IMR-90 (cell line): ENCODE data around the gene PLSCR3. TPM values are rescaled to one million over a fixed set of nuclear protein-coding genes. Genes with fewer than 3 reads are reported as not detected.

Source experiments
- ATAC-seq: fragments of 200-7000 bp; cut with Tn5 transposase; 2 replicates; pipeline ENCODE4 v1.9.1; 2020; ENCODE audit warnings: low read depth, mild to moderate bottlenecking, moderate library complexity
- BruUV-seq: library from RNA; stranded (reverse); fragments of 400-500 nt; replicated peaks from 2 replicates; lab custom pipeline; 2021; lab: Mats Ljungman, UMichigan
- CTCF ChIA-PET: fragments of 300-600 bp; formaldehyde crosslinking; extraction: SDS; loops from one replicate; lab custom pipeline; 2021; ENCODE audit warnings: antibody characterized with exemption; lab: Yijun Ruan, JAX
- POLR2A ChIA-PET: fragments of 300-600 bp; sonication (Branson Sonifier 250); formaldehyde crosslinking; loops from one replicate; lab custom pipeline; 2022; ENCODE audit warnings: antibody characterized with exemption; ENCODE audit not compliant: unreplicated experiment; lab: Charles Lee
- DNase-seq: peaks from one replicate; pipeline ENCODE4 v3.0.0; 2013
- H2AFZ ChIP-seq: replicated peaks from 2 replicates; pipeline ENCODE3; 2013; ENCODE audit warnings: low read length, mild to moderate bottlenecking; ENCODE audit not compliant: poor library complexity
- H2AK5ac ChIP-seq: 2 replicates; pipeline ENCODE4 v1.6.1; 2013; ENCODE audit warnings: low read depth, low read length, inconsistent platforms
- H2AK9ac ChIP-seq: replicated peaks from 2 replicates; pipeline ENCODE3; 2013; ENCODE audit warnings: mild to moderate bottlenecking, low read depth, low read length, moderate library complexity; ENCODE audit not compliant: poor library complexity
- H2BK120ac ChIP-seq: 2 replicates; pipeline ENCODE4 v1.6.1; 2013; ENCODE audit warnings: low read depth, low read length, inconsistent platforms
- H2BK15ac ChIP-seq: 3 replicates; pipeline ENCODE4 v1.6.1; 2013; ENCODE audit warnings: low read depth, low read length, inconsistent platforms
- H2BK20ac ChIP-seq: 2 replicates; pipeline ENCODE4 v1.6.1; 2013; ENCODE audit warnings: low read depth, mild to moderate bottlenecking, inconsistent platforms, low read length, moderate library complexity
- H2BK5ac ChIP-seq: 2 replicates; pipeline ENCODE4 v1.6.1; 2013; ENCODE audit warnings: mild to moderate bottlenecking, low read depth, low read length, inconsistent platforms; ENCODE audit not compliant: poor library complexity, severe bottlenecking
- H3K14ac ChIP-seq: replicated peaks from 2 replicates; pipeline ENCODE4 v1.6.1; 2013; ENCODE audit warnings: low read depth, low read length, inconsistent platforms
- H3K18ac ChIP-seq: 2 replicates; pipeline ENCODE4 v1.6.1; 2013; ENCODE audit warnings: low read depth, low read length, control low read depth
- H3K23ac ChIP-seq: 2 replicates; pipeline ENCODE4 v1.6.1; 2013; ENCODE audit warnings: low read depth, low read length, inconsistent platforms
- H3K27ac ChIP-seq: 2 replicates; pipeline ENCODE4 v1.5.1; 2013; ENCODE audit warnings: mild to moderate bottlenecking, control low read depth, low read length; ENCODE audit not compliant: insufficient read depth
- H3K27me3 ChIP-seq: 2 replicates; pipeline ENCODE4 v1.6.1; 2013; ENCODE audit warnings: low read length; ENCODE audit not compliant: control insufficient read depth, insufficient read depth
- H3K36me3 ChIP-seq: 2 replicates; pipeline ENCODE4 v1.6.1; 2013; ENCODE audit warnings: low read length, mixed read lengths; ENCODE audit not compliant: control insufficient read depth, insufficient read depth
- H3K4ac ChIP-seq: 2 replicates; pipeline ENCODE4 v1.6.1; 2013; ENCODE audit warnings: low read depth, low read length, inconsistent platforms
- H3K4me1 ChIP-seq: 2 replicates; pipeline ENCODE4 v1.6.1; 2013; ENCODE audit warnings: low read length, mixed read lengths; ENCODE audit not compliant: control insufficient read depth, insufficient read depth
- H3K4me2 ChIP-seq: 2 replicates; pipeline ENCODE4 v1.6.1; 2013; ENCODE audit warnings: low read depth, mild to moderate bottlenecking, control low read depth, low read length, moderate library complexity
- H3K4me3 ChIP-seq: 2 replicates; pipeline ENCODE4 v1.5.1; 2013; ENCODE audit warnings: low read depth, mild to moderate bottlenecking, control low read depth, low read length, moderate library complexity; ENCODE audit not compliant: insufficient read depth
- H3K56ac ChIP-seq: 2 replicates; pipeline ENCODE4 v1.6.1; 2013; ENCODE audit warnings: low read length, inconsistent platforms; ENCODE audit not compliant: insufficient read depth; ENCODE audit errors: extremely low read depth
- H3K79me1 ChIP-seq, 2 experiments: 2 replicates each; pipeline ENCODE4 v1.6.1; 2013; ENCODE audit warnings: low read length in 2 of 2, inconsistent platforms in 1 of 2, low read depth in 1 of 2
- H3K9ac ChIP-seq: 2 replicates; pipeline ENCODE4 v1.6.1; 2013; ENCODE audit warnings: low read depth, low read length, control low read depth
- H3K9me1 ChIP-seq: 2 replicates; pipeline ENCODE4 v1.6.1; 2013; ENCODE audit warnings: low read length, inconsistent platforms; ENCODE audit not compliant: insufficient read depth
- H3K9me3 ChIP-seq: 2 replicates; pipeline ENCODE4 v1.6.1; 2013; ENCODE audit warnings: low read length; ENCODE audit not compliant: control insufficient read depth, insufficient read depth
- H4K20me1 ChIP-seq: 2 replicates; pipeline ENCODE4 v1.6.1; 2013; ENCODE audit warnings: low read length, inconsistent platforms; ENCODE audit not compliant: insufficient read depth
- H4K5ac ChIP-seq: 2 replicates; pipeline ENCODE4 v1.6.1; 2013; ENCODE audit warnings: mild to moderate bottlenecking, low read depth, low read length, control low read depth
- H4K8ac ChIP-seq, 2 experiments: 2 replicates each; pipeline ENCODE4 v1.6.1; 2013; ENCODE audit warnings: low read depth in 2 of 2, low read length in 2 of 2, control low read depth in 1 of 2, inconsistent platforms in 1 of 2
- H4K91ac ChIP-seq: 2 replicates; pipeline ENCODE4 v1.6.1; 2013; ENCODE audit warnings: low read depth, low read length, inconsistent platforms; ENCODE audit not compliant: insufficient read depth
- BHLHE40 ChIP-seq: fragments of 150-350 bp; IDR thresholded peaks from 2 replicates; pipeline ENCODE4 v1.6.1; 2016; ENCODE audit warnings: mild to moderate bottlenecking, low read depth, low read length
- CEBPB ChIP-seq: IDR thresholded peaks from 2 replicates; pipeline ENCODE4 v1.6.1; 2012; ENCODE audit warnings: low read depth, low read length, improper control_type of control experiment
- CHD1 ChIP-seq: IDR thresholded peaks from 2 replicates; pipeline ENCODE4 v1.6.1; 2012; ENCODE audit warnings: low read depth, low read length, improper control_type of control experiment
- MAFK ChIP-seq: IDR thresholded peaks from 2 replicates; pipeline ENCODE4 v1.6.1; 2012; ENCODE audit warnings: low read depth, low read length, improper control_type of control experiment
- MAZ ChIP-seq: IDR thresholded peaks from 2 replicates; pipeline ENCODE4 v1.6.1; 2012; ENCODE audit warnings: low read depth, mild to moderate bottlenecking, low read length, improper control_type of control experiment, moderate library complexity, borderline replicate concordance
- NFE2L2 ChIP-seq: fragments of 150-350 bp; IDR thresholded peaks from 2 replicates; pipeline ENCODE4 v1.6.1; 2016; ENCODE audit warnings: low read depth, mild to moderate bottlenecking, low read length
- SMC3 ChIP-seq: fragments of 150-350 bp; IDR thresholded peaks from 2 replicates; pipeline ENCODE4 v1.6.1; 2016; ENCODE audit warnings: low read depth, mild to moderate bottlenecking, antibody characterized with exemption, low read length, moderate library complexity
- WGBS, 2 experiments: methylation state at CpG; one replicate each; pipeline versions ENCODE4 v1.1.5 to v1.1.7; 2013; ENCODE audit warnings: missing lambda C conversion rate in 2 of 2; ENCODE audit not compliant: insufficient read length in 1 of 2; ENCODE audit errors: extremely low coverage in 2 of 2; 5-methylcytosine and 5-hydroxymethylcytosine counted together
- dilution Hi-C: fragments of 300-500 bp; cut with HindIII; formaldehyde crosslinking; loops from one replicate; pipeline ENCODE4 v1.14.3; 2018; ENCODE audit warnings: low sequenced_read_pairs; ENCODE audit not compliant: unreplicated experiment
- in situ Hi-C: fragments of 300-500 bp; cut with MboI; formaldehyde crosslinking; loops from 3 replicates; pipeline ENCODE4 v1.14.3; 2019; ENCODE audit warnings: low sequenced_read_pairs, inconsistent platforms, mixed read lengths
- intact Hi-C: fragments of 100-400 bp; cut with micrococcal nuclease; formaldehyde crosslinking; loops from 2 replicates; pipeline ENCODE4 v1.10.0; 2022
- polyA plus RNA-seq, 3 experiments: library from polyadenylated mRNA; depleted of rRNA; stranded (reverse); fragments of >200 nt; gene quantifications; 2 replicates each; pipeline ENCODE4 v1.2.3, GENCODE V29; 2012; ENCODE audit warnings: low replicate concordance in 1 of 3
- total RNA-seq: library from RNA; depleted of rRNA; stranded (reverse); fragments of >200 nt; gene quantifications from 2 replicates; pipeline ENCODE4 v1.2.3, GENCODE V29; 2012
- TF ChIP-seq, protein P1 (sequence below): conservative IDR thresholded peaks from 2 replicates; pipeline ENCODE4 v1.5.1; 2012; ENCODE audit warnings: mild to moderate bottlenecking, low read depth, low read length, improper control_type of control experiment

The PLSCR3 gene
- total and polyA plus RNA-seq, 2 of the 4 experiments (the other 2 are of a cell fraction): 6.1 to 116 TPM

DNA sequence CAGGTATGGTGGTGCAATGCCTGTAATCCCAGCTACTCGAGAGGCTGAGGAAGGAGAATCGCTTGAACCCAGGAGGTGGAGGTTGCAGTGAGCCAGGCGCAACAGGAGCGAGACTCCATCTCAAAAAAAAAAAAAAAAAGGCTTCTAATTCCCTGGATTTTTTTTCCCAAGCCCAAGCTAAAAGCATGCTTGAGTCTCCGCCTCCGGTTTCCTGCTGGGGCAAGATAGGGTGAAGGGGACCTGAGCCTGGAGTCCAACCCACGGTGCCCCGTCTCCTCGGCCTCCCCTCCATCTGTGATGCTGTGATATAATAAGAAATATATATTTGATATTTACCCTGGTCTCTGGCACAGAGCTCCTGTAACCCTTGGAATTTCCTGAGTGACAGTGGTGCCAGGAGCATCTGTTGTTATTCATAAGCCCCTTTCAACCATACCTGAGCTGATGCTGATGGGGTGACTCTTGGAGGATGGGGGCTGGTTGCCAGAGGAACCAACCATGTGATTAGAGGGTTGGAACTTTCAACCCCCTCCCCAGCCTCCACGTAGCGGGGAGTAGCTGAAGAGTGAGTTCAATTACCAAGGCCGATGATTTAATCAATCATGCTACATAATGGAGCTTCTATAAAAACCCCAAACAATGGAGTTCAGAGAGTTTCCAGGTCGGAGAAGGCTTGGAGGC lies 26.3 kb downstream of the PLSCR3 start:
- Histone ChIP-seq H3K4me3 (no peak overlapping the region), H3K14ac (no peak overlapping the region), H3K79me1 (no peaks in the 10 kb centered on the region), H2AK9ac (no peak overlapping the region), H4K20me1 (no peaks in the 10 kb centered on the region), H4K8ac (no peak overlapping the region), H4K91ac (no peak overlapping the region), H3K9me3 (no peaks in the 10 kb centered on the region), H2BK15ac (no peak overlapping the region), H3K9me1 (no peaks in the 10 kb centered on the region), H3K9ac (no peak overlapping the region), H2AFZ (no peak overlapping the region), H4K5ac (no peak overlapping the region), H3K27me3 (peaks cover 26% of the 10 kb centered on the region), H3K56ac (no peak overlapping the region), H3K4ac (no peak overlapping the region), H3K18ac (no peak overlapping the region), H2AK5ac (no peak overlapping the region), H2BK5ac (no peak overlapping the region), H3K4me1 (no peaks in the 10 kb centered on the region), H3K27ac (no peak overlapping the region), H2BK120ac (no peak overlapping the region), H3K4me2 (no peak overlapping the region), H2BK20ac (no peak overlapping the region), H3K36me3 (no peaks in the 10 kb centered on the region), H3K23ac (no peak overlapping the region)
- intact Hi-C loops (no loop called here), dilution Hi-C loops (no loop called here), in situ Hi-C loops (no loop called here)
- ATAC-seq (no peak), DNase-seq (no peak)
- no TSS peak for BruUV-seq
- CTCF ChIA-PET: no interaction called here
- no CpG with 5 or more reads among the region's 13 CpGs for WGBS, 2 experiments
- TF ChIP-seq SMC3 (no peak), CEBPB (no peak), BHLHE40 (no peak), MAFK (no peak), CHD1 (no peak), NFE2L2 (no peak), MAZ (no peak)
- TF ChIP-seq, protein P1, sequence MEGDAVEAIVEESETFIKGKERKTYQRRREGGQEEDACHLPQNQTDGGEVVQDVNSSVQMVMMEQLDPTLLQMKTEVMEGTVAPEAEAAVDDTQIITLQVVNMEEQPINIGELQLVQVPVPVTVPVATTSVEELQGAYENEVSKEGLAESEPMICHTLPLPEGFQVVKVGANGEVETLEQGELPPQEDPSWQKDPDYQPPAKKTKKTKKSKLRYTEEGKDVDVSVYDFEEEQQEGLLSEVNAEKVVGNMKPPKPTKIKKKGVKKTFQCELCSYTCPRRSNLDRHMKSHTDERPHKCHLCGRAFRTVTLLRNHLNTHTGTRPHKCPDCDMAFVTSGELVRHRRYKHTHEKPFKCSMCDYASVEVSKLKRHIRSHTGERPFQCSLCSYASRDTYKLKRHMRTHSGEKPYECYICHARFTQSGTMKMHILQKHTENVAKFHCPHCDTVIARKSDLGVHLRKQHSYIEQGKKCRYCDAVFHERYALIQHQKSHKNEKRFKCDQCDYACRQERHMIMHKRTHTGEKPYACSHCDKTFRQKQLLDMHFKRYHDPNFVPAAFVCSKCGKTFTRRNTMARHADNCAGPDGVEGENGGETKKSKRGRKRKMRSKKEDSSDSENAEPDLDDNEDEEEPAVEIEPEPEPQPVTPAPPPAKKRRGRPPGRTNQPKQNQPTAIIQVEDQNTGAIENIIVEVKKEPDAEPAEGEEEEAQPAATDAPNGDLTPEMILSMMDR: no peak
- POLR2A ChIA-PET: no interaction called here
